ENCODE measurements around the gene TBC1D10A.

TBC1D10A gene

DNA sequence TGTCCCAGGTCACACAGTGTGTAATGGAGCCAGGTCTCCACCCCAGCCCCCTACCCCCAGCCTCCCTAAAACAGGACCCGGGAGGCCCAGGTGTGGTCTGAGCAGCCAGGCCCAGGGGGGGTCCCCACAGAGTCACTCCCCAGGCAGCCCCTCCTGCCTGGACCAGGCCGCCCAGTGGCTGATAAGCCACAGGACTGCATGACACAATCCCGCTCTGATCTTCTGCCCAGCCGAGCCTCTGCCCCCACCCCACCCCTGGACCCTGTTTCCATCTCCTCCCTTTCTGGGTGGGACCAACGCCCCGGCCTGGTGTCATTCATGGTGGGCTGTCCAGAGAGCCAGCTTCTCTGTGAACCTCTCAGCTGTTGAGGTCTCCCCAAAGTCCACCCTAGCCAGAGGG, 72.4 kb downstream of the TBC1D10A start:
- Histone ChIP-seq H3K9ac (0 out of 22 replicates have a peak overlapping the region, but pooled peaks of 1 of the 11 experiments have one; percentile 10), H3K4me3 (no peak overlapping the region), H3K4me2 (peak overlapping the region in 8 of 11 experiments; percentile 69 to 83 (median 77); a peak in 10 of 22 replicates), H3K4me1 (peaks cover 52 to 79% (median 67%) of the 10 kb centered on the region in 10 experiments), H3K36me3 (no peaks in the 10 kb centered on the region), H3K27ac (no peak overlapping the region), H3K27me3 (peaks cover 0 to 17% (median 0%) of the 10 kb centered on the region in 11 experiments; a peak in 3 of 22 replicates), H4K20me1 (peaks cover 0 to 21% (median 0%) of the 10 kb centered on the region in 11 experiments; a peak in 2 of 22 replicates), H3K9me3 (replicated peaks in 1 of 11) (no peaks in the 10 kb centered on the region)
- TF ChIP-seq Cebpa-rat (IDR thresholded peaks at IDR 0.05) = no peak

DNA sequence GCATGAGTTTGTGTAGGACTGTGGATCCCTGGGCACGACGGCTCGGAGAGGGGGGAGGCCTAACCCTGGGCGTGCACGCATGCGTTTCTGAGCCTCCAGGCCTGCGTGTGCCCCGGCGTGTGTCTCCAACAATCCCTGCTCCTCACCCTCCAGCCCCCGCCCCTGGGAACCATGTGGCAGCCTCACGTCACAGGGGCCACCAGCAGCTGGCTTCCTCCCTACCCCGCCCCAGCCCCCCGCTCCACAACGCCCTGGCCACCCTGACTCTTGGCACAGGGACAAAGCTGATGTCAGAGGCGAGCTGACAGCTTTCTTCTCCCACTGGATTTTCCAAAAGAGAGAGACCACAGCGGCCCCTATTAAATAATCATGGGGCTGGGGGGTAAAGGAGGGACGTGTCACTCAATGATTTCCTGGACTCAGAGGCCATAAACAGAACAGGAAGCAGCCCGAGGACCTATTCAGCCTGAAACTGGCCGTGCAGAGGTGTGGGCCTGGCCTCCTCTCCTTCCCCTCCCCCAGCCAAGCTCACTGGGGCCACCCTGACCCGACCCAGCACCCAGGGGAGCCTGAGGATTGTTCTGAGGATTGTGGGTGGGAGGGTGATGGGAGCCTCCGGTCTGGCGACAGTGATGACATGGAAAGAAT, 73.4 kb downstream of the TBC1D10A start:
- H3K4me1 ChIP-seq = peaks cover 52 to 79% (median 67%) of the 10 kb centered on the region in 10 experiments
- no peak for TF ChIP-seq Cebpa-rat (IDR thresholded peaks at IDR 0.05)
- H3K36me3 ChIP-seq = no peaks in the 10 kb centered on the region
- peak overlapping the region in 5 of 11 experiments; percentile 16 to 43 (median 34); a peak in 6 of 22 replicates for H3K27ac ChIP-seq
- H3K9ac ChIP-seq = peak overlapping the region in 4 of 11 experiments; percentile 15 to 60 (median 30); a peak in 4 of 22 replicates
- H3K27me3 ChIP-seq = peaks cover 1 to 26% (median 3%) of the 10 kb centered on the region in 11 experiments; a peak in 19 of 22 replicates
- peaks cover 0 to 25% (median 0%) of the 10 kb centered on the region in 11 experiments; a peak in 3 of 22 replicates for H4K20me1 ChIP-seq
- H3K4me3 ChIP-seq = no peak overlapping the region
- H3K4me2 ChIP-seq = peak overlapping the region; percentile 69 to 83 (median 76)
- no peaks in the 10 kb centered on the region for H3K9me3 ChIP-seq (replicated peaks in 1 of 11)

DNA sequence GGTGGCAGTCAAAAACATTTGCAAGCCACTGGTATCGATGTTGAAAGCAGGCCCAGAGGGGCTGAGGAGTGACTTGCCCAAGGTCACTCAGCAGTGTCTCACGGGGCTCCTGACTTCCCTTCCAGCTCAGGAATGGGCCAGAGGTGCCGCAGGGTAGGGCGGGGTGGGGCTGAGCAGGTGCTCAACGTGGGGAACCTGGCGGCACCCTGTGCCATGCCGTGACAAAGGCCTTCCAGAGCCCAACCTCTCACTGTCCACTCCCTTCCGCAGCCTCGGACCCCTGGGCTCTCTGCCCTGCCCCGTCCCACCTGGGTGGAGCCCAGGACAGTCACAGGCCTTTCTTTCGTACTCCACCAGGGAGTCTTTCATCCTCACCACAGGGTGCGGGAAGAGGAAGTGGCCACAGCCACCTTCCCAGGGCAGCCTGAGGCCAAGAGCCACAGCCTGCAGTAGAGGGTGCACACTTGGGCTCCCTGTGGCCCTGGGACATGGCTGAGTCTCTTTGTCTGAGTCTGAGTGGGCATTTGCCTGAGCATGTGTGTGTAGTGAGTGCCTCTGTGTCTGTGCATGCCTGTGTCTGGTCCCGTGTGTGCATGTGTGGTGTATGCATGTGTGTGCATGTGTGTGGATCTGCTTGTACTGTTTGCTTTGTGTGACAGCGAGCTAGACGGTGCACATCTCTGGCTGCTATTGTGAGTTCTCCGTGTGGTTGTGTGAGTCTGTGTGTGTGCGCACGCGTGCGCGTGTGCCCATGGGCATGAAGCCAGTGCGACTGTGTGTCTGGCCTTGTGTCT, 74.1 kb downstream of the TBC1D10A start:
- Histone ChIP-seq H3K4me3 (no peak overlapping the region), H4K20me1 (peaks cover 0 to 27% (median 0%) of the 10 kb centered on the region in 11 experiments; a peak in 4 of 22 replicates)
- TF ChIP-seq Cebpa-rat (IDR thresholded peaks at IDR 0.05) = peak in 1 of 11 experiments; percentile 9; a peak in 1 of 22 replicates

DNA sequence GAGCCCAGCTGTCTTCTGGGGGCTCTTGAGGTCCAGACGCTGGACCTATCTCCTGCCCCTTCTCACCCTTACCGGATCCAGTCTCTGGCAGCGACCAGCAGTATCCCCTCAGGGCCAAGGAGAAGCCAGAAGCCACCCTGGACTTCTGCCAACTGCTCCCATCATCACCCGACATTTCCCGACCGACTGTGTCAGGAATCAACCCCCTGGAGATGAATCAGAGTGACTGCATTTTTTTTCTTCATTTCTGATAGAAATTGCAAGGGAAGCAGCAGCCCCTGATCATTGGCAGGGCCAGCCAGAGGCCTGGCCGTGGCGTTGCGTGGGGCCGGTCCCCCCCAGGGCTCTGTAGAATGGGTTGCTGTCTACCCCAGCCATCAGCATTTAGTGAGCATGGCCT, 75.0 kb downstream of the TBC1D10A start:
- Histone ChIP-seq H4K20me1 (peaks cover 0 to 35% (median 0%) of the 10 kb centered on the region in 11 experiments; a peak in 5 of 22 replicates), H3K36me3 (no peaks in the 10 kb centered on the region), H3K27ac (no peak overlapping the region), H3K9ac (peak overlapping the region in 1 of 11 experiments; percentile 5; a peak in 1 of 22 replicates), H3K4me1 (peaks cover 53 to 79% (median 65%) of the 10 kb centered on the region in 10 experiments), H3K4me2 (peak overlapping the region in 2 of 11 experiments; percentile 6 to 79; a peak in 1 of 22 replicates), H3K9me3 (replicated peaks in 1 of 11) (no peaks in the 10 kb centered on the region), H3K27me3 (peaks cover 18 to 42% (median 19%) of the 10 kb centered on the region in 11 experiments), H3K4me3 (no peak overlapping the region)
- no peak for TF ChIP-seq Cebpa-rat (IDR thresholded peaks at IDR 0.05)

More for the DNA sequence above, 74.1 kb downstream of the TBC1D10A start:
- no peaks in the 10 kb centered on the region for H3K9me3 ChIP-seq (replicated peaks in 1 of 11)
- no peak overlapping the region for H3K27ac ChIP-seq
- H3K27me3 ChIP-seq = peaks cover 9 to 33% (median 11%) of the 10 kb centered on the region in 11 experiments
- H3K36me3 ChIP-seq = no peaks in the 10 kb centered on the region
- peaks cover 53 to 79% (median 65%) of the 10 kb centered on the region in 10 experiments for H3K4me1 ChIP-seq
- peak overlapping the region; percentile 69 to 83 (median 76) for H3K4me2 ChIP-seq
- H3K9ac ChIP-seq = peak overlapping the region in 3 of 11 experiments; percentile 11 to 17 (median 15); a peak in 2 of 22 replicates

DNA sequence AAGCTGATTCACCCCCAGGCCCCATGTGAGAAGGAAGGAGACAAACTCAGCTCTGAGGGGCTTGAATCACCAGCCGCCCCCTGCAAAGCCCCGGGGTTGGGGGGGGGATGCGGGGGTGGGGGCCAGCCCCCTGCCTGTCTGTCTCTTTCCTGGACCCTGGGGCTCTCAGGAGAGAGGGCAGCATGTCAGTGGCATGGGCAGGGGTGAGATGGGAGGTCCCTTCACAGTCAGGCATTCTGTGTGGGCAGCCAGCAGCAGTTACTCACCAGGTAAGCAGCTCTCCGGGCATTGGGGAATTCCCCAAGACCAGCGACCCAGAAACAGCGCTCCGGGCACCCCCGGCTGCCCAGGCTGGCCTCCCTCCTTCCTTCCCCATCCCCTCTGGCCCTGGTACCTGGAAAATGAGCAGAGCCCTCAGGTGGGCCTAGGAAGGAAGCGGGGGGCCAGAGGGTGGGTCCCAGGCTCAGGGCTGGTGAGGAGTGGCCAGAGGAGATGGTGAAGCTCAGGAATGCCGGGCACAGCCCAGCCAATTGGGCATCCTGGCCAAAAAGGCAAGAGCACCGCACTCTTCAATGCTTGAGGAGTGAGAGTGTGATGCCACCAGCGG, 76.0 kb downstream of the TBC1D10A start:
- Histone ChIP-seq H3K9ac (no peak overlapping the region), H3K27me3 (peaks cover 27 to 51% (median 29%) of the 10 kb centered on the region in 11 experiments), H3K36me3 (no peaks in the 10 kb centered on the region), H3K27ac (no peak overlapping the region), H3K4me1 (peaks cover 52 to 79% (median 64%) of the 10 kb centered on the region in 10 experiments), H3K9me3 (replicated peaks in 1 of 11) (no peaks in the 10 kb centered on the region), H3K4me3 (no peak overlapping the region), H4K20me1 (peaks cover 0 to 38% (median 0%) of the 10 kb centered on the region in 11 experiments; a peak in 5 of 22 replicates), H3K4me2 (peak overlapping the region in 3 of 11 experiments; percentile 12 to 50 (median 23); a peak in 3 of 22 replicates)
- no peak for TF ChIP-seq Cebpa-rat (IDR thresholded peaks at IDR 0.05)

DNA sequence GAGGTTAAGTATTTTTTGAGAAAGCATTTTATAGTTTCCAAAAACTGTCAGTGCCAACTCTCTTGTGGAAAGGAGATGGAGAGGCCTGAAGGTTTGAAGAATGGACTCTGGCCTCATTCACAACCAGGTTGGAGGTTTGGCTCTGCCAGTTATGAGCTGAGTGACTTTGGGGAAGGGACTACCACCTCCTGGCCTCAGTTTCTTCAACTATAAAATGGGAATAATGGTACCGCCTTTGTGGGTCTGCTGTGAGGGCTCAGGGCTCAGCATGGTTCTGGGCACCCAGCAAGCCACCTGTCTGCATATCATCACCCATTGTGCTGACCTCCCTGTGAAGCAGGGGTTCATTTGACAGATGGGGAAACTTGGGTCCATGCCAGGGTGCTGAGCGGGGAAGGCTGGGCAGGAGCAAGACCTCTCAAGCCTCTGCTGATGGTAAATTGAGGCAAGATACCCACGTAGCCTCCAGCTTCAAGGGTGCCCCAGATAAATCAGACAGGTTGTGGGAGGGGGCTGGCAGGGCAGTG, 76.6 kb downstream of the TBC1D10A start:
- TF ChIP-seq Cebpa-rat (IDR thresholded peaks at IDR 0.05) = no peak
- no peak overlapping the region for H3K9ac ChIP-seq

DNA sequence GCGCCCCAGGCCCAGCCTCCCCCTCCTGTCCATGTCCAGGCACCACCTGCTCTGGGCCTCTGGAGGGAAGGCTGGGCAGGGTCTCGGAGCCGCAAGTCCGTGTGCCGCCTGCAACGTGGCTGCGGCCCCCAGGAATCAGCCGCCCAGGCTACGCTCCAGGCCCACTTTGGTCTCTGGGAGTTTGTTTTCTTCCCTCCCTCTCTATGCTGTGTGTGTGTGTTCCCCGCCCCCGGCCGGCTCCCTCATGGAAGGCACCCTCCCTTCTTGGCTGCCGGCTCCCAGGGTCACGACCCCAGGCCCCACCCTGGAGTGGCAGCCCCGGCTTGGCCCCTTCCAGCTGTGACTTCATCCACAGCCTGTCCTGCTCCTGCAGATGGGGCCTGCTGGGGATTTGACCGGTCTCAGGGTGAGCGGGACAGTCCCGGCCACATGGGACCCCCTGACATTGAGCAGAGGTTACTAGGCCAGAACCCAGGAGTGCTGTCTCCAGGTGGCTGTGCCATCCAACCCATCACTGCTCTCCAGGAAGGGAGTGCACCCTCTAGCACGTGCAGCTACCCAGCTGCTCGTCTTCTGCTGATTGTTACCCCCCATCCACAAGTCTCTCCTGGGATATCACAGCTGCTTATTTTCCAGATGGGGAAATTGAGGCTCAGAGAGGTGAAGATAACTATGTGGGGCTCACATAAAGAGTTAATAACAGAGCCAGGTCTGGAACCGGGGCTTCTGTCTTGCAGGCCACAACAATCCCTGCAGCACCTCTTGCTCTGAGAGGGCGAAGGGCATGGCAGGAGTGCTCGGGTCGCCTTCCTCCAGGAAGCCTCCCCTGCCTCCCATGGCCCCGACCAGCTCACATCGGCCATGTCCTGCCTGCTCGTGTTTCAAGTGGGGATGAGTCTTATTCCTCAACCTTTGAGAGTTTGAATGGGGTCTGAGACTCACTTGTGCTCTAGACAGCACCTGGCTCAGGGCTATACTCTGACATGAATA, 77.4 kb downstream of the TBC1D10A start:
- Histone ChIP-seq H3K27ac (no peak overlapping the region), H3K4me2 (peak overlapping the region; percentile 21 to 99 (median 72); a peak in 21 of 22 replicates), H3K27me3 (peaks cover 33 to 65% (median 41%) of the 10 kb centered on the region in 11 experiments), H3K9me3 (replicated peaks in 1 of 11) (no peaks in the 10 kb centered on the region), H3K9ac (peak overlapping the region in 2 of 11 experiments; percentile 12 to 14; a peak in 2 of 22 replicates), H3K4me1 (peaks cover 53 to 82% (median 63%) of the 10 kb centered on the region in 10 experiments), H3K4me3 (no peak overlapping the region), H3K36me3 (no peaks in the 10 kb centered on the region), H4K20me1 (peaks cover 0 to 53% (median 0%) of the 10 kb centered on the region in 11 experiments; a peak in 6 of 22 replicates)
- TF ChIP-seq Cebpa-rat (IDR thresholded peaks at IDR 0.05) = no peak

More for the DNA sequence above, 76.6 kb downstream of the TBC1D10A start:
- Histone ChIP-seq H3K36me3 (no peaks in the 10 kb centered on the region), H3K4me3 (no peak overlapping the region), H3K4me1 (peaks cover 53 to 82% (median 66%) of the 10 kb centered on the region in 10 experiments), H3K4me2 (peak overlapping the region in 2 of 11 experiments; percentile 64 to 72; a peak in 4 of 22 replicates), H3K27ac (no peak overlapping the region), H3K9me3 (replicated peaks in 1 of 11) (no peaks in the 10 kb centered on the region), H4K20me1 (peaks cover 0 to 45% (median 0%) of the 10 kb centered on the region in 11 experiments; a peak in 6 of 22 replicates), H3K27me3 (peaks cover 33 to 58% (median 36%) of the 10 kb centered on the region in 11 experiments)
